Neural cell (in vitro differentiated cells): ENCODE results near the gene ZRANB1. TPM values are rescaled to one million over a fixed set of nuclear protein-coding genes. Genes with fewer than 3 reads are reported as not detected.

ENCODE experiments used
- H2AFZ ChIP-seq: fragments of 200-600, 300-800 bp; sonication (generic), shearing (Covaris generic); 2 replicates; pipeline ENCODE4 v1.6.0; 2014; ENCODE audit warnings: low read depth, mild to moderate bottlenecking, antibody characterized with exemption, low read length, moderate library complexity
- H3F3A ChIP-seq: fragments of 200-600 bp; shearing (Covaris generic); 2 replicates; pipeline ENCODE4 v1.6.1; 2016; ENCODE audit warnings: mild to moderate bottlenecking, moderate library complexity, mixed read lengths, antibody characterized with exemption, low read length; ENCODE audit not compliant: insufficient read depth, poor library complexity, severe bottlenecking
- H3K27ac ChIP-seq: fragments of 200-600, 300-800 bp; sonication (generic), shearing (Covaris generic); 2 replicates; pipeline ENCODE4 v1.5.1; 2014; ENCODE audit warnings: mild to moderate bottlenecking, low read length, moderate library complexity
- H3K27me3 ChIP-seq: fragments of 300-800, 200-600 bp; sonication (generic), shearing (Covaris generic); 2 replicates; pipeline ENCODE4 v1.6.0; 2014; ENCODE audit warnings: mild to moderate bottlenecking, low read depth, low read length, moderate library complexity; ENCODE audit not compliant: insufficient read depth
- H3K36me3 ChIP-seq: fragments of 300-800, 200-600 bp; sonication (generic), shearing (Covaris generic); 2 replicates; pipeline ENCODE4 v1.5.1; 2014; ENCODE audit warnings: mild to moderate bottlenecking, antibody characterized with exemption, low read length, moderate library complexity; ENCODE audit not compliant: insufficient read depth
- H3K4me2 ChIP-seq: fragments of 300-800, 200-600 bp; sonication (generic), shearing (Covaris generic); 2 replicates; pipeline ENCODE4 v1.6.0; 2014; ENCODE audit warnings: mild to moderate bottlenecking, low read length
- H3K4me3 ChIP-seq: fragments of 300-800, 200-600 bp; sonication (generic), shearing (Covaris generic); 2 replicates; pipeline ENCODE4 v1.5.1; 2014; ENCODE audit warnings: mild to moderate bottlenecking, low read length, moderate library complexity
- H3K79me2 ChIP-seq: fragments of 200-600 bp; shearing (Covaris generic); replicated peaks from 2 replicates; pipeline ENCODE4 v1.6.0; 2014; ENCODE audit warnings: mild to moderate bottlenecking, low read length, moderate library complexity; ENCODE audit not compliant: insufficient read depth
- H3K9ac ChIP-seq: fragments of 300-800, 200-600 bp; sonication (generic), shearing (Covaris generic); 2 replicates; pipeline ENCODE4 v1.6.1; 2016; ENCODE audit warnings: mild to moderate bottlenecking, low read length, mixed read lengths
- H3K9me2 ChIP-seq: fragments of 200-600 bp; shearing (Covaris generic); 2 replicates; pipeline ENCODE4 v1.6.1; 2016; ENCODE audit warnings: mild to moderate bottlenecking, low read length, mixed read lengths; ENCODE audit not compliant: insufficient read depth
- H3K9me3 ChIP-seq: fragments of 200-600, 300-800 bp; sonication (generic), shearing (Covaris generic); 2 replicates; pipeline ENCODE4 v1.6.1; 2016; ENCODE audit warnings: mild to moderate bottlenecking, mixed run types, low read length, moderate library complexity, mixed read lengths
- H4K20me1 ChIP-seq: fragments of 200-600 bp; shearing (Covaris generic); 2 replicates; pipeline ENCODE4 v1.6.1; 2016; ENCODE audit warnings: mild to moderate bottlenecking, mixed run types; ENCODE audit not compliant: insufficient read depth
- EP300 ChIP-seq: fragments of 450-650 bp; conservative IDR thresholded peaks from 2 replicates; pipeline ENCODE4 v1.6.1; 2014; ENCODE audit warnings: antibody characterized with exemption, mild to moderate bottlenecking, moderate library complexity; ENCODE audit not compliant: poor library complexity, severe bottlenecking
- EZH2 ChIP-seq: fragments of 200-600, 300-800 bp; shearing (Covaris generic), sonication (generic); IDR thresholded peaks from 2 replicates; pipeline ENCODE4 v1.6.1; 2014; ENCODE audit warnings: antibody characterized with exemption, low read length, borderline replicate concordance, mild to moderate bottlenecking; ENCODE audit not compliant: insufficient read depth, poor library complexity, severe bottlenecking
- MXI1 ChIP-seq: fragments of 450-650 bp; conservative IDR thresholded peaks from 2 replicates; pipeline ENCODE4 v1.6.1; 2014; ENCODE audit warnings: antibody characterized with exemption, mild to moderate bottlenecking; ENCODE audit not compliant: poor library complexity, severe bottlenecking
- POLR2AphosphoS5 ChIP-seq: IDR thresholded peaks from 2 replicates; pipeline ENCODE4 v1.6.1; 2012
- RAD21 ChIP-seq: fragments of 450-650 bp; conservative IDR thresholded peaks from 2 replicates; pipeline ENCODE4 v1.6.1; 2014; ENCODE audit warnings: antibody characterized with exemption, mild to moderate bottlenecking, moderate library complexity
- SMC3 ChIP-seq: fragments of 450-650 bp; conservative IDR thresholded peaks from 2 replicates; pipeline ENCODE4 v1.6.1; 2014; ENCODE audit warnings: antibody characterized with exemption, mild to moderate bottlenecking, moderate library complexity; ENCODE audit not compliant: poor library complexity
- TAF1 ChIP-seq: IDR thresholded peaks from 2 replicates; pipeline ENCODE4 v1.6.1; 2012; ENCODE audit warnings: low read depth
- polyA plus RNA-seq: library from polyadenylated mRNA; depleted of rRNA; stranded (reverse); fragments of >200 nt; gene quantifications from 2 replicates; pipeline ENCODE4 v1.2.3, GENCODE V29; 2014
- small RNA-seq, 3 experiments: library from RNA; depleted of rRNA; stranded (forward); fragments of <200 nt; gene quantifications; one replicate each; pipeline ENCODE3, GENCODE V24; 2012
- TF ChIP-seq, protein P1 (sequence below): IDR thresholded peaks from 2 replicates; pipeline ENCODE4 v1.6.1; 2012; ENCODE audit warnings: borderline replicate concordance
- TF ChIP-seq, protein P2 (sequence below): fragments of 450-650 bp; IDR thresholded peaks from 2 replicates; pipeline ENCODE4 v1.5.1; 2014; ENCODE audit warnings: antibody characterized with exemption, mild to moderate bottlenecking, moderate library complexity; ENCODE audit not compliant: poor library complexity, severe bottlenecking

ZRANB1 gene
- polyA plus RNA-seq, 1 donor from 2014 or later = 47.7 TPM

DNA sequence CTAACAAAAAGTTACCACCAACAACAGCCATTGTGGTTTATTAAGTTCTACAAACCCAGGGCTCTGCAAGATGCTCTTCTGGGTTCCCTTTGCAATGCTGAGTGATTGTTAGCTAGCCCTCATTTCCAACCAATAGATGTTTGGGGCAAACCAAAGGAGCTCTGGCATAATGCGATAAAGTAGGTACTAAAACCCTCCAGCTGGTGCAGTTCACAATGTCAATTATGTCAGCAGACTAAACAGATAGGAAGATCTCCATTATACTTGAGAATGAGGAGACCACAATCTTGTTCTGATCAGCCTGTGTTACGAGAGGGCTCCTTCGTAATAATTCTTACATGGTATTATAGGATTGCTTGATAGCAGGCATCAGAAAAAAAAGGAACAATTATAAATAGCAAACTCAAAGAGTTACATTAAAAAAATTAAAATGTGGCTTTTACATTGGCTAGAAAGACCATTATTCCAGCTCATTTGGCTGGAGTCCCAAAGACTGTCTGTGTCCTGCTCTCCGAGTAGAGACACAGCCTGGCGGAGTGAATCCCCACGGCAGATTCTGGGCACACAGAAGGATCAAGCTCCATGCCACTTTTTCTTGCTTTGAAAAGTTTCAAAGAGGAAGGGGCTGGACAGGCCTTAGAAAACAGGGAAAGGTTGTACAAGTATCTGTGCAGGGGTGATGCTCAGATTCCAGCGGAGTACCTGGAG, 93.8 kb downstream of the ZRANB1 start (continued):
- TF ChIP-seq, protein P1, sequence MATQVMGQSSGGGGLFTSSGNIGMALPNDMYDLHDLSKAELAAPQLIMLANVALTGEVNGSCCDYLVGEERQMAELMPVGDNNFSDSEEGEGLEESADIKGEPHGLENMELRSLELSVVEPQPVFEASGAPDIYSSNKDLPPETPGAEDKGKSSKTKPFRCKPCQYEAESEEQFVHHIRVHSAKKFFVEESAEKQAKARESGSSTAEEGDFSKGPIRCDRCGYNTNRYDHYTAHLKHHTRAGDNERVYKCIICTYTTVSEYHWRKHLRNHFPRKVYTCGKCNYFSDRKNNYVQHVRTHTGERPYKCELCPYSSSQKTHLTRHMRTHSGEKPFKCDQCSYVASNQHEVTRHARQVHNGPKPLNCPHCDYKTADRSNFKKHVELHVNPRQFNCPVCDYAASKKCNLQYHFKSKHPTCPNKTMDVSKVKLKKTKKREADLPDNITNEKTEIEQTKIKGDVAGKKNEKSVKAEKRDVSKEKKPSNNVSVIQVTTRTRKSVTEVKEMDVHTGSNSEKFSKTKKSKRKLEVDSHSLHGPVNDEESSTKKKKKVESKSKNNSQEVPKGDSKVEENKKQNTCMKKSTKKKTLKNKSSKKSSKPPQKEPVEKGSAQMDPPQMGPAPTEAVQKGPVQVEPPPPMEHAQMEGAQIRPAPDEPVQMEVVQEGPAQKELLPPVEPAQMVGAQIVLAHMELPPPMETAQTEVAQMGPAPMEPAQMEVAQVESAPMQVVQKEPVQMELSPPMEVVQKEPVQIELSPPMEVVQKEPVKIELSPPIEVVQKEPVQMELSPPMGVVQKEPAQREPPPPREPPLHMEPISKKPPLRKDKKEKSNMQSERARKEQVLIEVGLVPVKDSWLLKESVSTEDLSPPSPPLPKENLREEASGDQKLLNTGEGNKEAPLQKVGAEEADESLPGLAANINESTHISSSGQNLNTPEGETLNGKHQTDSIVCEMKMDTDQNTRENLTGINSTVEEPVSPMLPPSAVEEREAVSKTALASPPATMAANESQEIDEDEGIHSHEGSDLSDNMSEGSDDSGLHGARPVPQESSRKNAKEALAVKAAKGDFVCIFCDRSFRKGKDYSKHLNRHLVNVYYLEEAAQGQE = no peak

DNA sequence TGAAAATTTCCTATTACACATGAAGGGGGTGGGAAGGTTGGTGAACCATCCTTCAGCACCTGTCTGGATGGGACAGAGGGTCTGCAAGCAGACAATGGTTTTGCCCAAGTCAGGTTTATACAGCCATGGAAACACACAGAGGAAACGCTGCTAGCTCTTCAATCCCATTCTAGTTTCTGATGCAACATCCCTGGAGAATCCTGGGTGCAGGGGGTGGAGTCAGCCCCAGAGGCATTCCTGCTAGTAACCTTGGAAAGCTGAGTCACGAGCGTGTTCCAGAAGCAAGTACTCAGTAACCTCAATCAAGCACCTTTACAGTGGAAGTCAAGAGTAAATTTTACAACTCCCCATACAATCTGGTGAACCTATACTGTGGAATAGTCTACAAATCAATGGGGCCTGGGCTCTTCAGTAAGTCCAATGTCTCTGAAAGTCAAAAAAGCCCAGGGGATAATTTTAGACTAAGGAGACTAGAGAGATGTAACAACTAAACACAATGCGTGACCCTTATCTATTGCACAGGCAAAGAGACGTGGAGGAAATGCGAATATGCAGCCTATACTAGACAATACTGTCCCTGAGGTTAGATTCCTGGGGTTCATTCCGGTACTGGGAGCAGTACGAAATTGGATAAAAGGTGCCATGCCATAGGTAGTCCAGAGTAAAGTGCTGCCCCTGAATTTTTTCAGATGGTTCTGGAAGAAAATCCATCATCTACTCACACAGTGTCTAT, 95.4 kb downstream of the ZRANB1 start:
- Histone ChIP-seq H3K79me2 (peaks cover 16% of the 10 kb centered on the region), H4K20me1 (no peaks in the 10 kb centered on the region), H3K9me3 (no peaks in the 10 kb centered on the region), H3K27me3 (no peaks in the 10 kb centered on the region), H3K9ac (no peak overlapping the region), H3K4me2 (no peak overlapping the region), H3F3A (no peaks in the 10 kb centered on the region), H2AFZ (no peak overlapping the region), H3K9me2 (no peaks in the 10 kb centered on the region), H3K4me3 (no peak overlapping the region), H3K36me3 (no peaks in the 10 kb centered on the region), H3K27ac (no peak overlapping the region)
- TF ChIP-seq SMC3 (no peak), EP300 (no peak), EZH2 (no peak), TAF1 (no peak), RAD21 (no peak), POLR2AphosphoS5 (no peak), MXI1 (no peak)
- TF ChIP-seq, protein P1 = no peak
- TF ChIP-seq, protein P2, sequence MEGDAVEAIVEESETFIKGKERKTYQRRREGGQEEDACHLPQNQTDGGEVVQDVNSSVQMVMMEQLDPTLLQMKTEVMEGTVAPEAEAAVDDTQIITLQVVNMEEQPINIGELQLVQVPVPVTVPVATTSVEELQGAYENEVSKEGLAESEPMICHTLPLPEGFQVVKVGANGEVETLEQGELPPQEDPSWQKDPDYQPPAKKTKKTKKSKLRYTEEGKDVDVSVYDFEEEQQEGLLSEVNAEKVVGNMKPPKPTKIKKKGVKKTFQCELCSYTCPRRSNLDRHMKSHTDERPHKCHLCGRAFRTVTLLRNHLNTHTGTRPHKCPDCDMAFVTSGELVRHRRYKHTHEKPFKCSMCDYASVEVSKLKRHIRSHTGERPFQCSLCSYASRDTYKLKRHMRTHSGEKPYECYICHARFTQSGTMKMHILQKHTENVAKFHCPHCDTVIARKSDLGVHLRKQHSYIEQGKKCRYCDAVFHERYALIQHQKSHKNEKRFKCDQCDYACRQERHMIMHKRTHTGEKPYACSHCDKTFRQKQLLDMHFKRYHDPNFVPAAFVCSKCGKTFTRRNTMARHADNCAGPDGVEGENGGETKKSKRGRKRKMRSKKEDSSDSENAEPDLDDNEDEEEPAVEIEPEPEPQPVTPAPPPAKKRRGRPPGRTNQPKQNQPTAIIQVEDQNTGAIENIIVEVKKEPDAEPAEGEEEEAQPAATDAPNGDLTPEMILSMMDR = no peak

Small RNA genes lying within 50 kb of the gene (small RNA-seq; reads per million reads assigned to genes)
- gene MIR4296 = 0 reads per million in 3 experiments

Other genes starting within 250 kb of the ZRANB1 start
- 21.8 and 28.6 TPM in 2 replicates for gene FAM53B, start 197.7 kb upstream of the ZRANB1 start, polyA plus RNA-seq
- gene EEF1AKMT2, start 150.2 kb upstream of the ZRANB1 start, polyA plus RNA-seq = 47.4 and 63.7 TPM in 2 replicates
- 19.9 and 22.3 TPM in 2 replicates for gene ABRAXAS2, start 140.3 kb upstream of the ZRANB1 start, polyA plus RNA-seq
- 59.5 and 67.6 TPM in 2 replicates for gene CTBP2, start 218.4 kb downstream of the ZRANB1 start, polyA plus RNA-seq